ENCODE data around the gene DOP1B.

The DOP1B gene

DNA sequence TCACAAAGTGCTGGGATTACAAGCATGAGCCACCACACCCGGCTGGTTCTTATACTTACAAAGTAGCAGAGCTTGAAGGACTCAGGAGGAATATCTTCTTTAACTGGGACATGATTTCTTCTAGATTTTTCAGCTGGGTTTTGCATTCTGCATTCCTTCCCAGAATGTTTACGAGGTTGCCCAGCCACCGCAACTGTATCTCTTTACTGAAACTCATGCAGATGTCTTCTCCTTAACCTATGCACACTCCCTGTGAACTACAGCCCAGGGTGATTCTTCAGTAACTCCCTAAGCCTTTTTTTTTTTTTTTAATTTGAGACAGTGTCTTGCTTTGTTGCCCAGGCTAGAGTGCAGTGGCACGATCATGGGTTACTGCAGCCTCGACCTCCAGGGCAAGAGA lies 8.7 kb upstream of the DOP1B start:
- Histone ChIP-seq H3K4me3 (ENCODE audit: insufficient read depth in 1 of 2, low read depth in 1 of 2, low read length in 2 of 2) (no peak overlapping the region), H4K91ac (ENCODE audit: low read length) (no peak overlapping the region), H2BK5ac (ENCODE audit: low read depth, low read length, poor library complexity, severe bottlenecking) (no peak overlapping the region), H3K79me1 (replicated peaks; ENCODE audit: low read length, poor library complexity, severe bottlenecking) (peaks cover 5% of the 10 kb centered on the region), H4K8ac (ENCODE audit: low read length) (no peak overlapping the region), H2AFZ (ENCODE audit: low read depth, low read length) (no peak overlapping the region), H3K9me3 (ENCODE audit: control insufficient read depth, low read length) (no peaks in the 10 kb centered on the region), H2BK15ac (ENCODE audit: low read depth, poor library complexity, severe bottlenecking) (no peak overlapping the region), H3K4me1 (ENCODE audit: control insufficient read depth, insufficient read depth, low read depth, low read length) (no peaks in the 10 kb centered on the region), H2BK120ac (ENCODE audit: low read depth, low read length) (no peak overlapping the region), H3K23ac (ENCODE audit: low read length in 2 of 2) (no peak overlapping the region), H3K9ac (ENCODE audit: low read length) (no peak overlapping the region), H3K18ac (ENCODE audit: low read depth in 1 of 2, low read length in 2 of 2) (no peak overlapping the region), H3K27ac (ENCODE audit: low read length, poor library complexity, severe bottlenecking) (no peak overlapping the region), H3K4ac (ENCODE audit: low read depth in 1 of 2, low read length in 2 of 2) (no peak overlapping the region), H3K36me3 (ENCODE audit: control insufficient read depth in 1 of 2, insufficient read depth in 2 of 2, low read depth in 1 of 2, low read length in 2 of 2) (peaks cover 0 to 20% of the 10 kb centered on the region in 2 experiments), H2BK12ac (ENCODE audit: low read length in 2 of 2) (no peak overlapping the region), H3K4me2 (ENCODE audit: low read length, poor library complexity, severe bottlenecking) (no peak overlapping the region), H2AK5ac (ENCODE audit: low read length, severe bottlenecking) (no peak overlapping the region), H3K27me3 (ENCODE audit: control insufficient read depth in 1 of 2, insufficient read depth in 1 of 2, low read length in 2 of 2) (no peaks in the 10 kb centered on the region), H3K14ac (ENCODE audit: low read length in 2 of 2) (no peak overlapping the region)
- DNase-seq, result no peak
- 92% methylated on average over 5 of the region's 5 CpGs for WGBS

- Histone ChIP-seq H3K4ac (ENCODE audit: low read depth in 1 of 2, low read length in 2 of 2) (no peak overlapping the region), H3K23ac (ENCODE audit: low read length in 2 of 2) (no peak overlapping the region), H2AK5ac (ENCODE audit: low read length, severe bottlenecking) (no peak overlapping the region), H3K4me2 (ENCODE audit: low read length, poor library complexity, severe bottlenecking) (no peak overlapping the region), H3K4me1 (ENCODE audit: control insufficient read depth, insufficient read depth, low read depth, low read length) (no peaks in the 10 kb centered on the region), H2AFZ (ENCODE audit: low read depth, low read length) (no peak overlapping the region), H4K8ac (ENCODE audit: low read length) (no peak overlapping the region), H2BK120ac (ENCODE audit: low read depth, low read length) (no peak overlapping the region), H3K4me3 (ENCODE audit: insufficient read depth in 1 of 2, low read depth in 1 of 2, low read length in 2 of 2) (no peak overlapping the region), H3K27me3 (ENCODE audit: control insufficient read depth in 1 of 2, insufficient read depth in 1 of 2, low read length in 2 of 2) (no peaks in the 10 kb centered on the region), H3K18ac (ENCODE audit: low read depth in 1 of 2, low read length in 2 of 2) (no peak overlapping the region), H2BK5ac (ENCODE audit: low read depth, low read length, poor library complexity, severe bottlenecking) (no peak overlapping the region), H3K79me1 (replicated peaks; ENCODE audit: low read length, poor library complexity, severe bottlenecking) (peaks cover 4% of the 10 kb centered on the region), H4K91ac (ENCODE audit: low read length) (no peak overlapping the region), H3K14ac (ENCODE audit: low read length in 2 of 2) (peak overlapping the region in 1 of 2 experiments; percentile 60), H3K9ac (ENCODE audit: low read length) (no peak overlapping the region), H2BK15ac (ENCODE audit: low read depth, poor library complexity, severe bottlenecking) (no peak overlapping the region), H2BK12ac (ENCODE audit: low read length in 2 of 2) (peak overlapping the region in 1 of 2 experiments; percentile 63), H3K9me3 (ENCODE audit: control insufficient read depth, low read length) (no peaks in the 10 kb centered on the region), H3K36me3 (ENCODE audit: control insufficient read depth in 1 of 2, insufficient read depth in 2 of 2, low read depth in 1 of 2, low read length in 2 of 2) (peaks cover 0 to 20% of the 10 kb centered on the region in 2 experiments), H3K27ac (ENCODE audit: low read length, poor library complexity, severe bottlenecking) (no peak overlapping the region)
- 88% methylated on average over 3 of the region's 3 CpGs for WGBS
- no peak for DNase-seq
Observed at GRCh38 chr21:36148886-36149285, 7.7 kb upstream of the DOP1B start.

DNA sequence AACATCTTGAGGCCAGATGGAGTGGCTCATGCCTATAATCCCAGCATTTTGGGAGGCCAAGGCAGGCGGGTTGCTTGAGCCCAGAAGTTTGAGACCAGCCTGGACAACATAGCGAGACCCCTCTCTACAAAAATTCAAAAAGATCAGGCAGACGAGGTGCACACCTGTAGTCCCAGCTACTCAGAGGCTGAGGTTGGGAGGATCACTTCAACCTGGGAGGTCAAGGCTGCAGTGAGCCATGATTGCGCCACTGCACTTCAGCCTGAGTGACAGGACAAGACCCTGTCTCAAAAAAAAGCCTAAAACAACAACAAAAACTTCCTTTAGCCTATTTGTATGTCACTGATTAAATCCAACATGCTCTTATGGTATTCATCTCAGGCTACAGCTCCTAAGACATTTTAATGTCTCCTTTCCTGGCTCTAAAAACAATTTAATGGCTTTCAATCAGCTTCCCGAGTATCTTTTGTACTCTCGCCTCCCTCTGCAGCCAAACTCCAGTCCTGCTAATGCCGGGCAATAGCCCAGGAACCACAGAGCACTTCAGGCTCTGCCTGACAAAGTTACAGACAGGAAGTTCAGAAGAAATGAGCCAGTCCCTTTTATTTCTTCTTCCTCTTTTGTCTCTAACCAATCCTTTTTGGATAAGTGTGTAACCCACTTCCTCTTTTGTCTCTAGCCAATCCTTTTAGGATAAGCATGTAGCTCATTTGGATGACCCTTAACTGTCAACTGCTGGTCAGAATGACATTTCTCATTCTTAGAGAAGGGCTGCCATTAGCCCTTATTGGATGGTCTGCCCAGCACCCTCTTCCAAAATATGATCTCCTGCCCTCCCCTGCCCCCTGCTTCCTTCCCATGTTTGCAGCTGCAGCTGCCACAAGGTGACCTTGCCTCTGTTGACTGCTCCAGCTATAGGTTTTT lies 6.6 kb upstream of the DOP1B start:
- Histone ChIP-seq H3K14ac (ENCODE audit: low read length in 2 of 2) (no peak overlapping the region), H3K9ac (ENCODE audit: low read length) (peak overlapping the region; percentile 51), H3K18ac (ENCODE audit: low read depth in 1 of 2, low read length in 2 of 2) (no peak overlapping the region), H3K4me2 (ENCODE audit: low read length, poor library complexity, severe bottlenecking) (no peak overlapping the region), H2BK5ac (ENCODE audit: low read depth, low read length, poor library complexity, severe bottlenecking) (no peak overlapping the region), H2BK120ac (ENCODE audit: low read depth, low read length) (no peak overlapping the region), H3K4me3 (ENCODE audit: insufficient read depth in 1 of 2, low read depth in 1 of 2, low read length in 2 of 2) (no peak overlapping the region), H2BK12ac (ENCODE audit: low read length in 2 of 2) (no peak overlapping the region), H4K91ac (ENCODE audit: low read length) (no peak overlapping the region), H2BK15ac (ENCODE audit: low read depth, poor library complexity, severe bottlenecking) (no peak overlapping the region), H3K79me1 (replicated peaks; ENCODE audit: low read length, poor library complexity, severe bottlenecking) (peaks cover 3% of the 10 kb centered on the region), H4K8ac (ENCODE audit: low read length) (peak overlapping the region; percentile 5), H3K4ac (ENCODE audit: low read depth in 1 of 2, low read length in 2 of 2) (no peak overlapping the region), H3K27me3 (ENCODE audit: control insufficient read depth in 1 of 2, insufficient read depth in 1 of 2, low read length in 2 of 2) (no peaks in the 10 kb centered on the region), H3K4me1 (ENCODE audit: control insufficient read depth, insufficient read depth, low read depth, low read length) (no peaks in the 10 kb centered on the region), H3K27ac (ENCODE audit: low read length, poor library complexity, severe bottlenecking) (no peak overlapping the region), H3K23ac (ENCODE audit: low read length in 2 of 2) (no peak overlapping the region), H2AK5ac (ENCODE audit: low read length, severe bottlenecking) (no peak overlapping the region), H3K36me3 (ENCODE audit: control insufficient read depth in 1 of 2, insufficient read depth in 2 of 2, low read depth in 1 of 2, low read length in 2 of 2) (peaks cover 0 to 17% of the 10 kb centered on the region in 2 experiments), H2AFZ (ENCODE audit: low read depth, low read length) (peak overlapping the region; percentile 27), H3K9me3 (ENCODE audit: control insufficient read depth, low read length) (no peaks in the 10 kb centered on the region)
- no peak for DNase-seq
- 77% methylated on average over 7 of the region's 7 CpGs for WGBS

GRCh38 chr21:36155603-36156338 lies 853 bp upstream of the DOP1B start:
- no peak for DNase-seq
- 2% methylated on average over 48 of the region's 53 CpGs for WGBS
- Histone ChIP-seq H3K4me1 (ENCODE audit: control insufficient read depth, insufficient read depth, low read depth, low read length) (peaks cover 15% of the 10 kb centered on the region), H2AFZ (ENCODE audit: low read depth, low read length) (peak overlapping the region; percentile 94), H3K4me3 (ENCODE audit: insufficient read depth in 1 of 2, low read depth in 1 of 2, low read length in 2 of 2) (peak overlapping the region; percentile 84 to 94), H3K36me3 (ENCODE audit: control insufficient read depth in 1 of 2, insufficient read depth in 2 of 2, low read depth in 1 of 2, low read length in 2 of 2) (peaks cover 0 to 3% of the 10 kb centered on the region in 2 experiments), H3K9ac (ENCODE audit: low read length) (peak overlapping the region; percentile 91), H3K18ac (ENCODE audit: low read depth in 1 of 2, low read length in 2 of 2) (peak overlapping the region; percentile 65 to 74), H3K4me2 (ENCODE audit: low read length, poor library complexity, severe bottlenecking) (peak overlapping the region; percentile 99), H3K9me3 (ENCODE audit: control insufficient read depth, low read length) (no peaks in the 10 kb centered on the region), H3K23ac (ENCODE audit: low read length in 2 of 2) (peak overlapping the region in 1 of 2 experiments; percentile 74), H2BK12ac (ENCODE audit: low read length in 2 of 2) (peak overlapping the region in 1 of 2 experiments; percentile 89), H3K14ac (ENCODE audit: low read length in 2 of 2) (peak overlapping the region in 1 of 2 experiments; percentile 91), H4K8ac (ENCODE audit: low read length) (peak overlapping the region; percentile 92), H3K4ac (ENCODE audit: low read depth in 1 of 2, low read length in 2 of 2) (peak overlapping the region in 1 of 2 experiments; percentile 46), H2BK15ac (ENCODE audit: low read depth, poor library complexity, severe bottlenecking) (peak overlapping the region; percentile 79), H2BK5ac (ENCODE audit: low read depth, low read length, poor library complexity, severe bottlenecking) (no peak overlapping the region), H3K27ac (ENCODE audit: low read length, poor library complexity, severe bottlenecking) (no peak overlapping the region), H4K91ac (ENCODE audit: low read length) (peak overlapping the region; percentile 84), H3K79me1 (replicated peaks; ENCODE audit: low read length, poor library complexity, severe bottlenecking) (peaks cover 14% of the 10 kb centered on the region), H3K27me3 (ENCODE audit: control insufficient read depth in 1 of 2, insufficient read depth in 1 of 2, low read length in 2 of 2) (no peaks in the 10 kb centered on the region), H2AK5ac (ENCODE audit: low read length, severe bottlenecking) (no peak overlapping the region), H2BK120ac (ENCODE audit: low read depth, low read length) (peak overlapping the region; percentile 67)
